Measurements from ENCODE around the gene TWSG1. TPM values are rescaled to one million over a fixed set of nuclear protein-coding genes. Genes with fewer than 3 reads are reported as not detected.

TWSG1 gene
- total RNA-seq, 1 donor from 2014 or later = 45.4 TPM

GRCh38 chr18:9319333-9319732, 15.2 kb upstream of the TWSG1 start:
- DNase-seq (ENCODE audit: extremely low spot score in 2 of 2) = no peak
- TF ChIP-seq POLR2A (IDR thresholded peaks at IDR 0.05) = no peak
- no peak for TF ChIP-seq CTCF (IDR thresholded peaks at IDR 0.05)
- TF ChIP-seq POLR2AphosphoS5 (IDR thresholded peaks at IDR 0.05; ENCODE audit: insufficient read depth in 1 of 2, low read depth in 1 of 2) = no peak
- no peaks in the 10 kb centered on the region for H3K36me3 ChIP-seq
- no peaks in the 10 kb centered on the region for H3K4me1 ChIP-seq
- no peak overlapping the region for H3K4me3 ChIP-seq
- intact Hi-C loops (cut with DNase I) = no loop called here
- H3K9me3 ChIP-seq = no peaks in the 10 kb centered on the region
- no peak overlapping the region for H3K27ac ChIP-seq
- no peaks in the 10 kb centered on the region for H3K27me3 ChIP-seq

- H3K9me3 ChIP-seq = no peaks in the 10 kb centered on the region
- no peak overlapping the region for H3K4me3 ChIP-seq
- no peak for DNase-seq (ENCODE audit: extremely low spot score in 2 of 2)
- no peak for TF ChIP-seq POLR2A (IDR thresholded peaks at IDR 0.05)
- no peak overlapping the region for H3K27ac ChIP-seq
- no peaks in the 10 kb centered on the region for H3K27me3 ChIP-seq
- no peaks in the 10 kb centered on the region for H3K36me3 ChIP-seq
- no peaks in the 10 kb centered on the region for H3K4me1 ChIP-seq
- intact Hi-C loops (cut with DNase I) = no loop called here
Measured at GRCh38 chr18:9321017-9321452, 13.5 kb upstream of the TWSG1 start.

- no peak overlapping the region for H3K27ac ChIP-seq
- DNase-seq (ENCODE audit: extremely low spot score in 2 of 2) = no peak
- H3K36me3 ChIP-seq = no peaks in the 10 kb centered on the region
- H3K4me1 ChIP-seq = no peaks in the 10 kb centered on the region
- no peaks in the 10 kb centered on the region for H3K27me3 ChIP-seq
- intact Hi-C loops (cut with DNase I) = no loop called here
- H3K9me3 ChIP-seq = no peaks in the 10 kb centered on the region
- no peak overlapping the region for H3K4me3 ChIP-seq
- no peak for TF ChIP-seq POLR2A (IDR thresholded peaks at IDR 0.05)
- no peak for TF ChIP-seq CTCF (IDR thresholded peaks at IDR 0.05)
- TF ChIP-seq POLR2AphosphoS5 (IDR thresholded peaks at IDR 0.05; ENCODE audit: insufficient read depth in 1 of 2, low read depth in 1 of 2) = no peak
Measured at GRCh38 chr18:9321736-9322135, 12.8 kb upstream of the TWSG1 start.

- H3K36me3 ChIP-seq = no peaks in the 10 kb centered on the region
- no peak overlapping the region for H3K27ac ChIP-seq
- TF ChIP-seq POLR2AphosphoS5 (IDR thresholded peaks at IDR 0.05; ENCODE audit: insufficient read depth in 1 of 2, low read depth in 1 of 2) (no peak), POLR2A (IDR thresholded peaks at IDR 0.05) (no peak), CTCF (IDR thresholded peaks at IDR 0.05) (no peak)
- H3K9me3 ChIP-seq = no peaks in the 10 kb centered on the region
- H3K4me3 ChIP-seq = no peak overlapping the region
- no peaks in the 10 kb centered on the region for H3K27me3 ChIP-seq
- DNase-seq (ENCODE audit: extremely low spot score in 2 of 2) = no peak
- no peaks in the 10 kb centered on the region for H3K4me1 ChIP-seq
- intact Hi-C loops (cut with DNase I) = no loop called here
Measured at GRCh38 chr18:9322744-9323143, 11.8 kb upstream of the TWSG1 start.

GRCh38 chr18:9323750-9324445, 10.7 kb upstream of the TWSG1 start:
- no peaks in the 10 kb centered on the region for H3K36me3 ChIP-seq
- intact Hi-C loops (cut with DNase I) = no loop called here
- H3K27ac ChIP-seq = no peak overlapping the region
- no peak for TF ChIP-seq CTCF (IDR thresholded peaks at IDR 0.05)
- no peak for TF ChIP-seq POLR2A (IDR thresholded peaks at IDR 0.05)
- no peak for TF ChIP-seq POLR2AphosphoS5 (IDR thresholded peaks at IDR 0.05; ENCODE audit: insufficient read depth in 1 of 2, low read depth in 1 of 2)
- H3K4me1 ChIP-seq = no peaks in the 10 kb centered on the region
- no peak overlapping the region for H3K4me3 ChIP-seq
- H3K27me3 ChIP-seq = no peaks in the 10 kb centered on the region
- DNase-seq (ENCODE audit: extremely low spot score in 2 of 2) = no peak
- H3K9me3 ChIP-seq = no peaks in the 10 kb centered on the region

Measured in vagina (tissue), 2 donors.